Esophagus muscularis mucosa (tissue), 4 donors: ENCODE data around the gene MYLK.

Experiments
- EP300 ChIP-seq: sonication (generic); formaldehyde crosslinking; IDR thresholded peaks from one replicate; pipeline ENCODE4 v1.6.1; 2017; ENCODE audit warnings: antibody characterized with exemption
- POLR2A ChIP-seq: fragments of 450-650 bp; IDR thresholded peaks from one replicate; pipeline ENCODE4 v1.6.1; 2017; ENCODE audit warnings: antibody characterized with exemption, moderate library complexity, mild to moderate bottlenecking, low read depth
- POLR2AphosphoS5 ChIP-seq, 2 donors: sonication (generic); formaldehyde crosslinking; IDR thresholded peaks; one replicate each; pipeline ENCODE4 v1.6.1; 2017; ENCODE audit warnings: antibody characterized with exemption in 2 of 2
- TF ChIP-seq, protein P1 (sequence below), 3 experiments: fragments of 200-600 bp in 2 of 3; fragments of 450-650 bp in 1 of 3; sonication (generic) in 2 of 3; IDR thresholded peaks; one replicate each; pipeline ENCODE4 v1.5.1; 2017 to 2019; ENCODE audit warnings: antibody characterized with exemption in 3 of 3, mild to moderate bottlenecking in 2 of 3, moderate library complexity in 1 of 3

DNA sequence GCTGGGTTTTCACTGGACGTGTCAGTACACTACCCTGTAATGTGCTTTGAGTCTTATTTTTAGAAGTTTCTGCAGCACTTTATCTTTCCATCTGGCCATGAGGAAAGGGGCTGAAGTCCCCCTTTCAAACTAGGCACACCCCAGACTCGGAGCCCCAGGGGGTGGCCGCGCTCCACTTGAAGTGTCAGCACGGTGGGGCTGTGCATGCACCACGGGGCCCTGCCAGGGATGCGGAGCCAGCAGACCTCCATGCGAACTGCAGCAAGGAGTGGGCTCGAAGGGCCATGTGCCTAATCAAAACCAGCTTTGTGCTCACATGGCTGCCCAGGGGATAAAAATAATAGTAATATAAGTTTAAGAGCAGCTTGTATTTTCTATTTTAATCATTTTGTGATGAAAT, 198.4 kb downstream of the MYLK start:
- TF ChIP-seq POLR2A (no peak), POLR2AphosphoS5 (IDR thresholded peaks at IDR 0.05) (no peak), EP300 (no peak)
- TF ChIP-seq, protein P1, sequence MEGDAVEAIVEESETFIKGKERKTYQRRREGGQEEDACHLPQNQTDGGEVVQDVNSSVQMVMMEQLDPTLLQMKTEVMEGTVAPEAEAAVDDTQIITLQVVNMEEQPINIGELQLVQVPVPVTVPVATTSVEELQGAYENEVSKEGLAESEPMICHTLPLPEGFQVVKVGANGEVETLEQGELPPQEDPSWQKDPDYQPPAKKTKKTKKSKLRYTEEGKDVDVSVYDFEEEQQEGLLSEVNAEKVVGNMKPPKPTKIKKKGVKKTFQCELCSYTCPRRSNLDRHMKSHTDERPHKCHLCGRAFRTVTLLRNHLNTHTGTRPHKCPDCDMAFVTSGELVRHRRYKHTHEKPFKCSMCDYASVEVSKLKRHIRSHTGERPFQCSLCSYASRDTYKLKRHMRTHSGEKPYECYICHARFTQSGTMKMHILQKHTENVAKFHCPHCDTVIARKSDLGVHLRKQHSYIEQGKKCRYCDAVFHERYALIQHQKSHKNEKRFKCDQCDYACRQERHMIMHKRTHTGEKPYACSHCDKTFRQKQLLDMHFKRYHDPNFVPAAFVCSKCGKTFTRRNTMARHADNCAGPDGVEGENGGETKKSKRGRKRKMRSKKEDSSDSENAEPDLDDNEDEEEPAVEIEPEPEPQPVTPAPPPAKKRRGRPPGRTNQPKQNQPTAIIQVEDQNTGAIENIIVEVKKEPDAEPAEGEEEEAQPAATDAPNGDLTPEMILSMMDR (IDR thresholded peaks at IDR 0.05): no peak
